ENCODE measurements around the gene PEAR1. TPM values are rescaled to one million over a fixed set of nuclear protein-coding genes. Genes with fewer than 3 reads are reported as not detected.

The PEAR1 gene
- total RNA-seq, 2 donors from 2014 or later: 7.9 to 12.5 TPM

- Histone ChIP-seq H3K27ac (no peak overlapping the region), H3K9me3 (no peaks in the 10 kb centered on the region), H3K4me1 (peaks cover 0 to 3% of the 10 kb centered on the region in 2 donors), H3K27me3 (no peaks in the 10 kb centered on the region), H3K36me3 (peaks cover 53% of the 10 kb centered on the region), H3K4me3 (no peak overlapping the region)
- TF ChIP-seq CTCF (IDR thresholded peaks at IDR 0.05): no peak
- DNase-seq (ENCODE audit: low spot score): no peak
Observed at GRCh38 chr1:156936721-156937220, 43.3 kb downstream of the PEAR1 start.

- no peaks in the 10 kb centered on the region for H3K27me3 ChIP-seq
- no peak overlapping the region for H3K27ac ChIP-seq
- H3K4me3 ChIP-seq: no peak overlapping the region
- no peak for TF ChIP-seq CTCF (IDR thresholded peaks at IDR 0.05)
- no peaks in the 10 kb centered on the region for H3K4me1 ChIP-seq
- H3K9me3 ChIP-seq: no peaks in the 10 kb centered on the region
- peaks cover 64% of the 10 kb centered on the region for H3K36me3 ChIP-seq
- no peak for DNase-seq (ENCODE audit: low spot score)
Observed at GRCh38 chr1:156937883-156938282, 44.4 kb downstream of the PEAR1 start.

- Histone ChIP-seq H3K27me3 (no peaks in the 10 kb centered on the region), H3K4me1 (no peaks in the 10 kb centered on the region), H3K36me3 (peaks cover 72% of the 10 kb centered on the region), H3K27ac (no peak overlapping the region), H3K9me3 (no peaks in the 10 kb centered on the region), H3K4me3 (no peak overlapping the region)
- TF ChIP-seq CTCF (IDR thresholded peaks at IDR 0.05): no peak
- DNase-seq (ENCODE audit: low spot score): no peak
Observed at GRCh38 chr1:156938813-156939212, 45.3 kb downstream of the PEAR1 start.

GRCh38 chr1:156939786-156940334 is 46.3 kb downstream of the PEAR1 start:
- Histone ChIP-seq H3K9me3 (no peaks in the 10 kb centered on the region), H3K4me3 (no peak overlapping the region), H3K36me3 (peaks cover 82% of the 10 kb centered on the region), H3K4me1 (no peaks in the 10 kb centered on the region), H3K27me3 (no peaks in the 10 kb centered on the region), H3K27ac (no peak overlapping the region)
- no peak for DNase-seq (ENCODE audit: low spot score)
- no peak for TF ChIP-seq CTCF (IDR thresholded peaks at IDR 0.05)

- H3K27me3 ChIP-seq: no peaks in the 10 kb centered on the region
- H3K27ac ChIP-seq: no peak overlapping the region
- DNase-seq (ENCODE audit: low spot score): no peak
- H3K9me3 ChIP-seq: no peaks in the 10 kb centered on the region
- no peak overlapping the region for H3K4me3 ChIP-seq
- H3K4me1 ChIP-seq: no peaks in the 10 kb centered on the region
- peaks cover 92% of the 10 kb centered on the region for H3K36me3 ChIP-seq
- TF ChIP-seq CTCF (IDR thresholded peaks at IDR 0.05): no peak
Observed at GRCh38 chr1:156941675-156942074, 48.2 kb downstream of the PEAR1 start.

GRCh38 chr1:156942176-156942575 is 48.7 kb downstream of the PEAR1 start:
- DNase-seq (ENCODE audit: low spot score): no peak
- no peaks in the 10 kb centered on the region for H3K4me1 ChIP-seq
- no peaks in the 10 kb centered on the region for H3K9me3 ChIP-seq
- peaks cover 92% of the 10 kb centered on the region for H3K36me3 ChIP-seq
- no peaks in the 10 kb centered on the region for H3K27me3 ChIP-seq
- H3K4me3 ChIP-seq: no peak overlapping the region
- no peak overlapping the region for H3K27ac ChIP-seq
- no peak for TF ChIP-seq CTCF (IDR thresholded peaks at IDR 0.05)
